AG04450 (cell line): Measurements from ENCODE around the gene ATXN8OS. TPM values are rescaled to one million over a fixed set of nuclear protein-coding genes. Genes with fewer than 3 reads are reported as not detected.

Experiments used
- CTCF ChIA-PET: fragments of 300-600, 350-600 bp; formaldehyde crosslinking; extraction: SDS; loops from one replicate; lab custom pipeline; 2022; ENCODE audit warnings: antibody characterized with exemption, inconsistent platforms; lab: Charles Lee
- POLR2A ChIA-PET: fragments of 350-600 bp; formaldehyde crosslinking; extraction: SDS; loops from one replicate; lab custom pipeline; 2021; ENCODE audit warnings: antibody characterized with exemption, inconsistent platforms; lab: Yijun Ruan, JAX
- DNase-seq: peaks from one replicate; pipeline ENCODE4 v3.0.0-alpha.2; 2011; ENCODE audit warnings: low read depth, low spot score
- H3K27ac ChIP-seq: one replicate; pipeline ENCODE4 v1.5.1; 2012; ENCODE audit warnings: low read depth, low read length, control low read depth
- H3K27me3 ChIP-seq: one replicate; pipeline ENCODE4 v1.6.0; 2012; ENCODE audit warnings: low read length; ENCODE audit not compliant: control insufficient read depth, insufficient read depth
- H3K4me3 ChIP-seq: 2 replicates; pipeline ENCODE4 v1.5.1; 2011; ENCODE audit warnings: mild to moderate bottlenecking, low read depth, low read length, control low read depth
- H3K9me3 ChIP-seq: 2 replicates; pipeline ENCODE4 v1.5.1; 2012; ENCODE audit warnings: low read length; ENCODE audit not compliant: control insufficient read depth, insufficient read depth
- polyA plus RNA-seq: library from polyadenylated mRNA; depleted of rRNA; stranded (reverse); fragments of >200 nt; gene quantifications from 2 replicates; pipeline ENCODE4 v1.2.3, GENCODE V29; 2011; rRNA removed
- TF ChIP-seq, protein P1 (sequence below): IDR thresholded peaks from 2 replicates; pipeline ENCODE4 v1.5.1; 2011; ENCODE audit warnings: low read depth, low read length, control low read depth, inconsistent platforms

Gene ATXN8OS
- polyA plus RNA-seq, 1 experiment, result not detected

DNA sequence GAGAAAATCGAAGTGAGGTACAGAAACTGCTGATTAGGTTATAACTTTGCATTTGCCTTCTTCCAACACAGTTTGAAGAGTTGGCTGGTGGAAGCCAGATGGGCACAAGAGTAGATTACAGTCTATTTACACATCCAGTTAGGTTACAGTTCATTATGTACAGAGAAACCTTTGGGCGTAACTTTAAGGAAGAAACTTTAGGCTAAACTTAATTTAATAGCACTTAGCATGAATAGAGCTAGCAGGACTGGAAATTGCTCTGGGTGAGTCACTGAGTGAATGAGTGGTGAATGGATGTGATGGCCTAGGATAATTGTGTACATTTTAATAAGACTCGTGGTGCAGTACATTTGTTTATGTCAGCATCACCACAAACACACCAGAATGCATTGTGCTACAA lies 63.5 kb downstream of the ATXN8OS start:
- Histone ChIP-seq H3K4me3 (no peak overlapping the region), H3K27ac (no peak overlapping the region), H3K9me3 (peaks cover 12% of the 10 kb centered on the region), H3K27me3 (no peaks in the 10 kb centered on the region)
- ChIA-PET POLR2A (no interaction called here), CTCF (no interaction called here)
- DNase-seq, result no peak
- TF ChIP-seq, protein P1, sequence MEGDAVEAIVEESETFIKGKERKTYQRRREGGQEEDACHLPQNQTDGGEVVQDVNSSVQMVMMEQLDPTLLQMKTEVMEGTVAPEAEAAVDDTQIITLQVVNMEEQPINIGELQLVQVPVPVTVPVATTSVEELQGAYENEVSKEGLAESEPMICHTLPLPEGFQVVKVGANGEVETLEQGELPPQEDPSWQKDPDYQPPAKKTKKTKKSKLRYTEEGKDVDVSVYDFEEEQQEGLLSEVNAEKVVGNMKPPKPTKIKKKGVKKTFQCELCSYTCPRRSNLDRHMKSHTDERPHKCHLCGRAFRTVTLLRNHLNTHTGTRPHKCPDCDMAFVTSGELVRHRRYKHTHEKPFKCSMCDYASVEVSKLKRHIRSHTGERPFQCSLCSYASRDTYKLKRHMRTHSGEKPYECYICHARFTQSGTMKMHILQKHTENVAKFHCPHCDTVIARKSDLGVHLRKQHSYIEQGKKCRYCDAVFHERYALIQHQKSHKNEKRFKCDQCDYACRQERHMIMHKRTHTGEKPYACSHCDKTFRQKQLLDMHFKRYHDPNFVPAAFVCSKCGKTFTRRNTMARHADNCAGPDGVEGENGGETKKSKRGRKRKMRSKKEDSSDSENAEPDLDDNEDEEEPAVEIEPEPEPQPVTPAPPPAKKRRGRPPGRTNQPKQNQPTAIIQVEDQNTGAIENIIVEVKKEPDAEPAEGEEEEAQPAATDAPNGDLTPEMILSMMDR, result no peak

DNA sequence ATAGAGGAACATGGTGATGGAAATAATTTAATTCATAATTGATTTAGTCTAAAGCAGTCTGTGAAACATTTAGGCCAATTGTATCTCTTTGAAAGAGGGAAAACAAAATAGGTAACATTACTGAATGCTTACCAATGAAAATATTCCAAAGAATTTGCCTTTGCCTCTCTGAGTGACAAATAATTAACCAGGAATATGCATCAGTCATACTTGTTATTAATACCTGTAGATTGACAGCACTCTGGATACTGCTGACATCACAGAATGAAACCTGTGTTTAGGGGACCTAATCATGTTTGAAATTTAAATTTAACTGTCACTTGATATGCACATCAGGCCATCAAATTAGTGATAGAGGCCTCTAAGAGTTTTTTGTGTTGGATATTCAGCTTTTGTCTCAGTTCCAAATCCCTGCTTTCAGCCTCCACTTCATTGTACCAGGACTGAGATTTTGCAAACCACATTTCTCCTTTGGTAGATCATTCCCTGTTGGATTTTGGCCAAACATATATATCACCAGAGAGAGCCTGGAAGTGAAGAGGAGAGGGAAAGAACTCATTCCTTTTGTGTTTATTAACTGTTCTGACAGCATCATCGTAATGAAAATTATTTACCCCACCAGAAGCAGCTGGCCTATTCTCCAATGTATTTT lies 65.4 kb downstream of the ATXN8OS start:
- Histone ChIP-seq H3K9me3 (peaks cover 8% of the 10 kb centered on the region), H3K27ac (no peak overlapping the region), H3K4me3 (no peak overlapping the region), H3K27me3 (no peaks in the 10 kb centered on the region)
- CTCF ChIA-PET, result no interaction called here
- DNase-seq, result no peak
- TF ChIP-seq, protein P1, result no peak
- POLR2A ChIA-PET, result no interaction called here

DNA sequence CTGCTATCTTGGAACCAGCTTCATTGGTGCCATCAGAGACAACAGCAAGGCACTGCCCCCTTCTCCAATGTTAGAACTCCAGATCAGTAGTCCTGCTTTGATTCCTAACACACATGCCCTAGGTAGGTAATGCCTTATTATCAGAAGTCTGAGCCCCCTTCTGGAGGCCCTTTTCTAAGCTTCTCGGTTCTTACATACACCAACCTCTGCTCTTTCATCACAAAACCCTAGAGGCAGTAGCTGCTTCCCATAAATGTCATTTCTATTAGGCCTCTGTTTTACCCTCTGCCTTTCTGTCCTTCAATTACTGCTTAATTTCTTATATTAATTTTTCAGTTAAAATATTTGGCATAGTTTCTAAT lies 66.0 kb downstream of the ATXN8OS start:
- Histone ChIP-seq H3K9me3 (peaks cover 8% of the 10 kb centered on the region), H3K4me3 (no peak overlapping the region), H3K27ac (no peak overlapping the region), H3K27me3 (no peaks in the 10 kb centered on the region)
- DNase-seq, result no peak
- ChIA-PET POLR2A (no interaction called here), CTCF (no interaction called here)
- TF ChIP-seq, protein P1, result no peak

DNA sequence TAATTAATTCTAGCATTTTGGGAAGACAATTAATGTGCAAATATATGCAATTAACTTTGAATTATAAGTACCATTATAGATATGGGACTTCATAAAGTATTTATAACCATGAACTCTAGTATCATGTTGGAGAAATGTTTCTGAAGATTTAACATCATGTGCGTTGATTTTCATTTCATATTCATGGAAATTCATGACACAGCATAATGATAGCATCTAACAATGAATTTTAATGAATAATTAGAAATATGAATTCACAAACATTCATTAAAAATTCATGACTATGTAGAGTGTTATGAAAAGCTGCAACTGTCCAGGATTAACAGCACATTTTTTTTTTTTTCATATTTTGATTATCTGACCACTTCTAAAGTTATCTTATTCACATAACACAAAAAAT lies 70.7 kb downstream of the ATXN8OS start:
- no peak overlapping the region for H3K4me3 ChIP-seq
- peaks cover 5% of the 10 kb centered on the region for H3K9me3 ChIP-seq
- ChIA-PET CTCF (no interaction called here), POLR2A (no interaction called here)
- no peaks in the 10 kb centered on the region for H3K27me3 ChIP-seq
- DNase-seq, result no peak
- TF ChIP-seq, protein P1, result no peak
- H3K27ac ChIP-seq, result no peak overlapping the region

Other genes with a start within 250 kb of the ATXN8OS start
- not detected in 2 replicates for gene KLHL1, start 626 bp downstream of the ATXN8OS start, polyA plus RNA-seq